Smooth muscle cell (in vitro differentiated cells): ENCODE data around the gene SSC5D. TPM values are rescaled to one million over a fixed set of nuclear protein-coding genes. Genes with fewer than 3 reads are reported as not detected.

Source experiments
- DNase-seq: peaks from one replicate; lab custom pipeline; 2025; ENCODE audit not compliant: unreplicated experiment; lab: John Stamatoyannopoulos, UW
- H2AFZ ChIP-seq: fragments of 200-600 bp; sonication (generic); 2 replicates; pipeline ENCODE4 v1.6.0; 2016; ENCODE audit warnings: antibody characterized with exemption, low read depth, mild to moderate bottlenecking
- H3F3A ChIP-seq: fragments of 200-600 bp; sonication (generic); 2 replicates; pipeline ENCODE4 v1.6.0; 2017; ENCODE audit warnings: antibody characterized with exemption, low read depth
- H3K27ac ChIP-seq: fragments of 200-600 bp; sonication (generic); 2 replicates; pipeline ENCODE4 v1.5.1; 2016; ENCODE audit warnings: low read depth, mild to moderate bottlenecking
- H3K27me3 ChIP-seq: fragments of 200-600 bp; sonication (generic); 2 replicates; pipeline ENCODE4 v1.6.1; 2016; ENCODE audit warnings: low read depth, mild to moderate bottlenecking
- H3K36me3 ChIP-seq: fragments of 200-600 bp; sonication (generic); 2 replicates; pipeline ENCODE4 v1.5.1; 2016; ENCODE audit warnings: low read depth
- H3K4me1 ChIP-seq: fragments of 200-600 bp; sonication (generic); 2 replicates; pipeline ENCODE4 v1.5.1; 2016; ENCODE audit warnings: low read depth
- H3K4me2 ChIP-seq: fragments of 200-600 bp; sonication (generic); 2 replicates; pipeline ENCODE4 v1.6.0; 2016; ENCODE audit warnings: mild to moderate bottlenecking
- H3K4me3 ChIP-seq: fragments of 200-600 bp; sonication (generic); 2 replicates; pipeline ENCODE4 v1.5.1; 2016; ENCODE audit warnings: mild to moderate bottlenecking
- H3K79me2 ChIP-seq: fragments of 200-600 bp; sonication (generic); 2 replicates; pipeline ENCODE4 v1.6.0; 2016; ENCODE audit warnings: low read depth, mild to moderate bottlenecking
- H3K9ac ChIP-seq: fragments of 200-600 bp; sonication (generic); 2 replicates; pipeline ENCODE4 v1.6.0; 2016; ENCODE audit warnings: low read depth
- H3K9me3 ChIP-seq: fragments of 200-600 bp; sonication (generic); replicated peaks from 2 replicates; pipeline ENCODE4 v1.5.1; 2016; ENCODE audit warnings: low read depth
- H4K20me1 ChIP-seq: fragments of 200-600 bp; sonication (generic); 2 replicates; pipeline ENCODE4 v1.6.0; 2016; ENCODE audit warnings: low read depth
- WGBS: methylation state at CpG from one replicate; pipeline ENCODE4 v1.1.7; 2016; ENCODE audit warnings: low lambda C conversion rate; 5-methylcytosine and 5-hydroxymethylcytosine counted together
- polyA plus RNA-seq: library from polyadenylated mRNA; unstranded; fragments of >200 nt; fragmentation: Nextera tagmentation; extraction: Ambion mirVana; gene quantifications from 2 replicates; pipeline ENCODE4 v1.2.1, GENCODE V29; 2016
- total RNA-seq: library from RNA; depleted of rRNA; stranded (reverse); fragments of >200 nt; gene quantifications from 2 replicates; pipeline ENCODE4 v1.2.3, GENCODE V29; 2014
- TF ChIP-seq, protein P1 (sequence below): fragments of 200-600 bp; sonication (generic); IDR thresholded peaks from 2 replicates; pipeline ENCODE4 v1.5.1; 2017; ENCODE audit warnings: borderline replicate concordance, mild to moderate bottlenecking, antibody characterized with exemption; ENCODE audit not compliant: insufficient read depth, poor library complexity, severe bottlenecking

Gene SSC5D
- total and polyA plus RNA-seq, 2 experiments from 2014 or later: 3.8 to 11.2 TPM

DNA sequence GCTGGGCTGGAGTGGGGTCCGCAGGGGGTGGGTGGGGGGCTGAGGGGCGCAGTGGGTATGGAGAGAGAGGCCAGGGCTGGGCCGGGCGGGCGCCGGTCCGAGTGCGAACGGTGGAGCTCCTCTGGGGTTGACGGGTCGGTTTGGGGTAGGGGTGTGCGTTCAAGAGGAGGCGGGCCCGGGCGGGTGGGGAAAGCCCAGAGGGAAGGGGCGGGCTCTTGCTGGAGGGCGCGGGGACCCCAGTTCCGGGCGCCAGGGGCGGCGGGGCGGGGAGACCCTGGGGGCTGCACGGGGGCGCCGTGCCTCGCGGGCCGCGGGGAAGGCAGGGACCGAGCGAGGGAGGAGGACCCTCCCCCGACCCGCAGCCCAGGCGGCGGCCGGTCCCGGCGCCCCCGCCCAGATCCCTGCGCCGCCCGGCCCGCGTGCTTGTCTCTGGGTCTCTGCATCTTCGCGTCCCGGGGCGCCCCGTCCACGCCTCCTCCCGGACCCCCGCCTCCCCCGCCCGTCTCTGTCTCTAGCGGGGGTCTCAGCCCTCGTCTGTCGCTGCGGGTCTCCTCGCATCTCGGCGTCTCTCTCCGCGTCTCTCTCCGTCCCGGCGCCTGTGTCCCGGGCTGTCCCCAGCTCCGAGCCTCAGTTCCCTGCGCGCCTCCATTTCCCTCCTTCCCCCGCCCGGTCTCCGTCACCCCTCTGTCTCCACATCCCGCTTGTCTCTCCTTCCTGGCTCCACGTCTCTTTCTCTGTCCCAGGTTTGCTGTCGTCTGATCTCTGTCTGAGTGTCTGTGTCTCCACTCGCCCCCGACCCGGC, 36.9 kb upstream of the SSC5D start:
- TF ChIP-seq, protein P1, sequence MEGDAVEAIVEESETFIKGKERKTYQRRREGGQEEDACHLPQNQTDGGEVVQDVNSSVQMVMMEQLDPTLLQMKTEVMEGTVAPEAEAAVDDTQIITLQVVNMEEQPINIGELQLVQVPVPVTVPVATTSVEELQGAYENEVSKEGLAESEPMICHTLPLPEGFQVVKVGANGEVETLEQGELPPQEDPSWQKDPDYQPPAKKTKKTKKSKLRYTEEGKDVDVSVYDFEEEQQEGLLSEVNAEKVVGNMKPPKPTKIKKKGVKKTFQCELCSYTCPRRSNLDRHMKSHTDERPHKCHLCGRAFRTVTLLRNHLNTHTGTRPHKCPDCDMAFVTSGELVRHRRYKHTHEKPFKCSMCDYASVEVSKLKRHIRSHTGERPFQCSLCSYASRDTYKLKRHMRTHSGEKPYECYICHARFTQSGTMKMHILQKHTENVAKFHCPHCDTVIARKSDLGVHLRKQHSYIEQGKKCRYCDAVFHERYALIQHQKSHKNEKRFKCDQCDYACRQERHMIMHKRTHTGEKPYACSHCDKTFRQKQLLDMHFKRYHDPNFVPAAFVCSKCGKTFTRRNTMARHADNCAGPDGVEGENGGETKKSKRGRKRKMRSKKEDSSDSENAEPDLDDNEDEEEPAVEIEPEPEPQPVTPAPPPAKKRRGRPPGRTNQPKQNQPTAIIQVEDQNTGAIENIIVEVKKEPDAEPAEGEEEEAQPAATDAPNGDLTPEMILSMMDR: no peak
- Histone ChIP-seq H3K27ac (no peak overlapping the region), H3K36me3 (no peaks in the 10 kb centered on the region), H3K9me3 (no peaks in the 10 kb centered on the region), H4K20me1 (peaks cover 15% of the 10 kb centered on the region), H3K4me1 (peaks cover 11% of the 10 kb centered on the region), H3K9ac (no peak overlapping the region), H3F3A (peaks cover 6% of the 10 kb centered on the region), H3K4me3 (peak overlapping the region; percentile 29), H3K27me3 (peaks cover 53% of the 10 kb centered on the region), H3K79me2 (no peaks in the 10 kb centered on the region), H3K4me2 (peak overlapping the region; percentile 81), H2AFZ (no peak overlapping the region)
- WGBS: 2% methylated on average over 30 of the region's 80 CpGs
- DNase-seq: no peak

DNA sequence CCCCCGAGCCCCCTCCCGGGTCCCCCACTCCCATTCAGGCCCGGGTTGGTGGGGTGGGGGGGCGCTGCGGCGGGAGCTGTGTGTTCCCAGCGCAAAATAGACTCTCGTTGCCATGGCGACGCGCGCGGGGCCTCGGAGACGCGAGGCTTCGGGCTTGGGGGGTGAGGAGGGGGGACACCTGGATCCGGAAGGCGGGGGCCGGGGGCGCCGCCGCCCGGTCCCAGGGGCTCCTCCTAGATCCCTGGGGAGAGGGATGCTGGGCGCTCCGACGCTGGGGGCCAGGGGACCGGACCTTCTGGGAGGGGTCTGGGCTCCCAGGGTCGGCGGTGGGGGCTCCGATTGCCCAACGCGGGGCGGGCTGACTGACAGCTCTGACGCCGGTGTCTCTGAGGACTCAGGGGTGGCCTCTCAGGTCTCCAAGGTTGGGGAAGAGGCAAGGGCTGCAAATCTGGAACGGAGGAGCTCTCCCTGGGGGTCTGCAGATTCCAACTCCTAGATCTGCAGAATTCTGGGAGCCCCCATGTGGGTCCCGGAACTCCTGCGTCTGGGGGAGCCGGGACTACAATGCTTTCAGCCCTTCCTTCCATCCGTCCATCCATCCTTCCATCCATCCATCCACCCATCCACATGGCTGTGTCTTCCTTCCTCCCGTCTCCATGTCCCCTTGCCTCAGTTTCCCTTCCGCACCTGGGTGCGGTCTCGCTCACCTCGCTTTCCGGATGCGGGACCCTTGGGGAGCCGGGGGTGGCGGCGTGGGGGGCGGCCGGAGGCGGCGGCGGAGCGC, 36.1 kb upstream of the SSC5D start:
- peak overlapping the region; percentile 81 for H3K4me2 ChIP-seq
- 10% methylated on average over 23 of the region's 57 CpGs for WGBS
- H3K4me1 ChIP-seq: peaks cover 11% of the 10 kb centered on the region
- TF ChIP-seq, protein P1: no peak
- no peak overlapping the region for H2AFZ ChIP-seq
- H3F3A ChIP-seq: peaks cover 6% of the 10 kb centered on the region
- no peaks in the 10 kb centered on the region for H3K9me3 ChIP-seq
- no peaks in the 10 kb centered on the region for H3K79me2 ChIP-seq
- no peak for DNase-seq
- peak overlapping the region; percentile 29 for H3K4me3 ChIP-seq
- no peaks in the 10 kb centered on the region for H3K36me3 ChIP-seq
- peaks cover 45% of the 10 kb centered on the region for H3K27me3 ChIP-seq
- no peak overlapping the region for H3K9ac ChIP-seq
- peaks cover 18% of the 10 kb centered on the region for H4K20me1 ChIP-seq
- H3K27ac ChIP-seq: no peak overlapping the region

DNA sequence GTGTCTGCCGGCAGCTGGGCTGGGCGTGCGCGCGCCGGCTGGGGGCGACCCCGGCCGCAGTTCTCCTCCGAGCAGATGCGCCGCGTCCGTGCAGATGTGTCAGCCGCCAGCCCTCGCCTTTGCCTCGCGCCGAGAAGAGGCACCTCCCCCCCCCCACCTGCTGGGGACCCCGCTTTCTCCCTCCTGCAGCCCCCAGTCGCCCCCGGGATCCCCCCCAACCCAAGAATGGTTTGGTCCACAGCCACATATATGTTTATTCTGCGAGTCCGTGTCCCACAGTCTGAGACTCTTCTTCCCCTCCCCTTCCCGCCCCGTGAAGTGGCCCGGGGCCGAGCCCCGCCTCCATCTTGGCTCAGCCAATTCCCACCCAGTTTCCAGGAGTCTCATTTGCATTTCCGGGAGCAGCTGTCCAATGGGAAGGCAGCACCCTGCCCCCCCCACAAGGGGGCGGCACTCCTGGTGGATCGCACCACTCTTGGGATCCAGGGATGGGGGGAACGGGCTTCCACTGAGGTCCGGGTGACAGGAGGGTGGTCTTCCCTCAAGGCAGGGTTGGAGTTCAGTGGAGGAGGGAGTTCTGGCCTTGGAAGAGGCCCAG, 35.4 kb upstream of the SSC5D start:
- Histone ChIP-seq H3K27ac (no peak overlapping the region), H2AFZ (no peak overlapping the region), H3K4me1 (peaks cover 11% of the 10 kb centered on the region), H3K9ac (no peak overlapping the region), H3F3A (peaks cover 6% of the 10 kb centered on the region), H3K9me3 (no peaks in the 10 kb centered on the region), H3K4me3 (peak overlapping the region; percentile 29), H3K79me2 (no peaks in the 10 kb centered on the region), H4K20me1 (peaks cover 21% of the 10 kb centered on the region), H3K4me2 (peak overlapping the region; percentile 81), H3K36me3 (no peaks in the 10 kb centered on the region), H3K27me3 (peaks cover 40% of the 10 kb centered on the region)
- WGBS: 12% methylated on average over 14 of the region's 34 CpGs
- TF ChIP-seq, protein P1: peak; percentile 21
- no peak for DNase-seq
